Suppressor macrophage (primary cell): ENCODE results near the gene IPO4.

Experiments used
- DNase-seq, 4 experiments: peaks; one replicate each; pipeline ENCODE4 v3.0.0-alpha.2; 2020 to 2022

Gene IPO4

DNA sequence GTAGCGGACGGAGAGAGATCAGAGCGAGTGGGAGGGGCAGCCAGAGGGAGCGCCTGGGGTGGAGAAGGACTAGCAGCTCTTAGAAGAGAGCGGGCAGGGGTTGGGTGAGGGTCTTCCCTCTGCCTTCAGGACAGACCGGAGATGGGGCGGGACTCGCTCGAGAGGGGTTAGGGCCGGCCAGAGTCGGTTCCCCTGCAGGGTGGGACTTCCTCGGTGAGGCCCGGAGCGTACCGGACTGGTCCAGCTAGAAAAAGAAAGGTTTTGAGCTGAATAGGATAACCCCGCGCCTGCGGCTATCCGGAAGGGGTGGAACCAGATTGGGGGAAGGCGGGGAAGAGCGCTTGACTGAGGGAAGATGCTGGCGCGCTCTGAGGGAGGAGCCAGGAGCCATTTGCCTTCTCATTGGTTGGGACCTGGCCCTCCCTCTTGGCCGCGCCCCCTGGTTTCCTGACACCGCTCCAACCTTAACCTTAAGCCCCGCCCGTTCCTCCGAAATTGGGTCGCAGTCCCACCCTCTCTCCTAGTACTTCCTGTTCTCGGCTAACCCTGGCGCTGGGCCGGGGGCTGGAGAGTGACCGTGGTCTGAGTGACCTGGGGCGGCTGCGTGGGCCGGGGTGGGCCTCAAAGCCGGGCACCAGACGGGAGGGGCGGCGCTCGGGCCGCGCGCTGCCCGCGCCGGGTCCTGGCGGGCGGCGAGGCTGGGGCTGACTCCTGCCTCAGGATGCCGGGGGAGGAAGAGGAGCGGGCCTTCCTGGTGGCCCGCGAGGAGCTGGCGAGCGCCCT lies 41.4 kb downstream of the IPO4 start, which contains the start of gene RNF31:
TSS of gene RNF31 (plus strand) at position 521 of the 783 bp plus-strand sequence. CDS start at position 722, 201 bp downstream.
- DNase-seq: peak; percentile 98 to 99 (median 99)

DNA sequence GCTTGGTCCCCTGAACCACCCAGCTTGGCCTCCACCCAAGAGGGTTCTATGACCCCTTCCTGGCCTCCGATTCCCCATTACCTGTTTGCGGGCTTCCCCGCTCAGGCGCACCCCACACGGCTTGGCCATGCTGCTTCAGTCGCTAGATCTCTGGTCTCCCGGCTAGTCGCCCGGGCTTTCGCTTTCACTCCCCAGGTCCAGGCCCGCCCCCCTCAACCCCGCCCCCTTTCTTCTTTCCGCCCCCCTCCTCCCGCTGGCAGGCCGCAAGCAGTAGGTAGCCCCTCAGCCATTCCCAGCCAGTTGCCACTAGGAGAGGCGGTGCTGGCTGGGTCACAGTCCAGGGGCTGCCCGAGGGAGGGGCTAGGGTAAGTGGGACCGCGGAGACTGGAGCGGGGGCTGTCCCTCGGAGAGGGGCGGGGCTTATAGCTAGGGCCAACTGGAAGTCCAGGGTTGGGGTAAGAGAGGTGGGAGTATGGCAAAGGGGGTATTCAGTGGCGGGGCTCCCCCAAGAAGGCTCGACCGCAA lies 42.1 kb downstream of the IPO4 start, which contains the start of gene PSME2:
TSS of gene PSME2 (minus strand) at position 158 of the 525 bp plus-strand sequence. CDS start at position 129, 29 bp downstream.
- peak; percentile 95 to 98 (median 97) for DNase-seq

DNA sequence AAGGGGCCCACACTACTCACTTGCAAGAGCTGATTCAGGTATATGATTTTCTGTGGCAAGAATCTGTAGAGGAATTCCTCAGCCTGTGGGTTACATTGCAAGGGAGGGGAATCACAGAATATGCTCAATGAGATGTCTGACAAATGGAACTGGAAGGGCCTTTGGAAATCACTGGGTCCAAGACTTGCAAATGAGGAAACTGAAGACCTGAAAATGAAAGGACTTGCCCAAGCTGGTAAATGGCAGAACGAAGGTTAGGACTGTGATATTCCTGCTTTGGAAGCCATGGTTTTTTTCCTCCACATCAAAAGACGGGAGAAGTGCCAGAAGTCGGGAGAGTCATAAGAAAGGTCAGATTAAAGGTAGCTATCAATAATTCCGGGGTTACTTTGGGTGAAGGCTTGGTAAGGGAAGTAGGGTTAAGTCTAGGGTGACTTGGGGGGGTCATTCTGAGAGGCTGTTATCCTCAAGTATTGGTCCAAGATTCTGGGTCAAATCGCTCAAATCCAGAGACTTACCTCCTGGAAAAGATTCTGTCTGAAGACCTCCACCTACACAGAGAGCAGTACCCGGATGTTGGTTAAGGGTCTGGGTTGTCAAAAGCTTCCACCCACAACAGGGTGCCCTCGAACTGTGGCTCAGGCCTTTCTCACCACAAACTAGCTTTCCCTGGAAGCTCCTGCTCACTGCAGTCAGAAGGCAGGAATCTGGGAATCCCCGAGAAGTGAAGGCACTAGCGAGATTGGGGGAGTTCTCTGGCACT lies 42.7 kb downstream of the IPO4 start:
- DNase-seq: peak; percentile 14 to 52 (median 44)

DNA sequence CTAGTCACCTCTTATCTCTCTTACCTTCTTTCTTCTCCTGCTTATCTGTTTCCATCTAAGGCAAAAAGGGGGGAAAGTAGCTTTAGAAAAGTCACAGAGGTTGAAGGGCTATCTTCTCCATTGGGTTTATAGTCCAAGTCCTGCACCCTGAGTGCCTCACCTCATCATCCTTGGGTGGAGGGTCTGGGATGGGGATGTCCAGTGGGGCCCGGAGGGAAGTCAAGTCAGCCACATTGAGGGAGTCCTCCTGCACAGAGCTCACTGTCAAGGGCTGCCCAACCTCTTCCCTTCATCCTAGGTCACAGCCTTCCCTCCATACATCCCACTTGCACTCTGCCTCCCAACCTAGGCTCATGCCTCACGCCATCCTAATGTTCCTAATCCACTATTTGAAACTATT lies 43.4 kb downstream of the IPO4 start:
- DNase-seq: no peak

DNA sequence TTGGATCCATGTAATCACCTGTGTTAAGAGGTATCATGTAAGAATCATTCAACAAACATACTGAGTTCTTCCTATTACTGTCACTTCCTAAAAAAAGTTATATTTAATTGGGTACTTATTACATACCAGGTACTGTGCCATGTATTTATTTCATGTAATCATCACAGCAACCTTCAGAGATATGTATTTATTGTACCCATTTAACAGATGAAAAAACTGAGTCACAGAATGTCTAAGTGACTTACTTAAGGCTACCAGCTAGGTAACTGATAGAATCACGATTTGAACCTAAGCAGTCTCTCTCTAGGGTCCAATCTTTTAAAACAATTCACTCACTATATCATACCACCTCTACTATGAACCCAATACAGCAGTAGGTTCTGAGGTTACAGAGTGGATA lies 44.2 kb downstream of the IPO4 start:
- DNase-seq: no peak

DNA sequence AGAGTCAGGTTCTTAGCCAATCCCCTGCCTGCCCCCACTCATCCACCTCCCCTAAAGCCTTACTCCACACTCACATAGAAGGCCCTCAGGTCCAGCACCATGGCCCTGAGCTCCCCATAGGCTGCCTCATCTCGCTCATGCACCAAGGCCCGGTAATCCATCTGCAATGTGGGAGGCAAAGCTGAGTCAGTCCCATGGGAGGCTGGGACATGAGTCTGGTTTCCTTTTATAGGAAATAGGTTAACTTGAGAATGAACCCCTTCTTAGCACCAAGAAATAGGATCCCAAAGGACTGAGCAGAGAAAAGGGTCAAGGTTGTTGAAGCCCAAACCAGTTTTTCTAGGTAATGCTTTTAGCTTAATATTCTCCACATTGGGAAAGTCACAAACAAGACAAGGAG lies 45.1 kb downstream of the IPO4 start:
- peak in 2 of 4 experiments; percentile 29 to 31 for DNase-seq

DNA sequence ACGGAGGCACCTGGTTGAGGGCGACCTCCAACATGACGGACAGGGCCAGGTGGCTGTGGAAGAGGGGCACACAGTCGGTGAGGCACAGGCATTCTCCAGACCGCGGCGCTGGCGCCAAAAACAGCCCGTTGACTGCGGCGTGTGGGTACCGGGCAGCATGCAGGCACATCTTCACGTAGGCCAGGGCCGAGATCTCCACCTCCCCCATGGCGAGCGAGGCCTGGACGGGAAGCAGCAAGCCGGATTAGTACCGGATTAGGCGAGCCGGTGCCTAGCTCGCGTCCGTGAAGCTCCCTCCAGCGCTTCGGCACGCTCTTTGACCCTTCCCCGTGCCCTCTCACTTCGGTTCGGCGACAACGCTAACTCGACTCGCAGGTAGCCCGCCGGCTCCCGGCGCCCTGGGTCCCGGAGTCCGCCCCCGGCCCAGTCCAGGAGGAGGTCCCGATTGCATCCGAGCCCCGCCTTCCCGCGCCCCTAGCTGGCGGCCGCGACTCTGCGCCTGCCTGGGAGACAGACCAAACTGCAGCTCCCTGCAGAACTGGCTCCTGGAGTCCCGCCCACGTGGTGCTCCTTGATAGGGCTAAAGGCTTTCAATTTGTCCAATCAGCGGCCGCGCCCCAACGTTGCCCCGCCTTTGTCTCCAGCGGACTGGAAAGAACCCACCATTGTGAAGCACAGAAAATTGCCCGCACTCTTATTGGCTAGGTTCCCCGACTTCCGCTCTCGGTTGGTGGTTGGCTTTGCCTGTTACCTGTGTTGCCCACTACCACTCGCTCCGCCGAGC lies 47.3 kb downstream of the IPO4 start, which contains the start of gene EMC9:
TSS of gene EMC9 (minus strand) at position 495 of the 784 bp plus-strand sequence. CDS start at position 208, 287 bp downstream.
- DNase-seq: peak; percentile 100

DNA sequence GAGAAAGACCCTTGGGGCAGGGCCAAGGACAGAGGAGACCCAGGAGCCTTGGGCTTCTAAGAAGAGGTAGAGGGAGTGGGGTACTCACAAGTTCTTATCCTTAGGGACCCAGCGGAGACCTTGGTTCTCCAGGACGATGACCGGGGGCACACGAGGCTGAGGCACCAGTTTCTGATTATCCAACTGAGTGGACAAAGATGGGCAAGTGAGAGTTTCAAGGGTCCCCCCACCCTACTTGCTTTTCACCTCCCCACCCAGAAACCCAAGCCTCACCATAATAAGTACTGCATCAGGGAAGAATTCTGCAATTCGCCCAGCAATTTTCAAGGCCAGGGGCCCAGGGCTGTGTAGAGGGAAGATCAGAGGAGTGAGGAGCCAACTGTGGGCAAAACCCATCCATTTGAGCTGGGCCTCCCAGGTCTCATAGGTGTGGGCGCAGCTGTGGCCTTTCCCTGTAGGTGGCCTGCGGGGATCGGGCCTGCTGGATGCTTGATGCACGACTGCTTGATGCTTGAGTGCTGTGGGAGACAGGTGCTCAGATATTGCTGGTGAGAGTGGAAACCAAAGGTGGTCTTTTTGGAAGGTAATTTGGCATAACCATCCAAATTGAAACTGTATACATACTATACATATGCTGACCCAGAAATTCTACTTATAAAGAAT lies 49.2 kb downstream of the IPO4 start:
- DNase-seq: no peak

DNA sequence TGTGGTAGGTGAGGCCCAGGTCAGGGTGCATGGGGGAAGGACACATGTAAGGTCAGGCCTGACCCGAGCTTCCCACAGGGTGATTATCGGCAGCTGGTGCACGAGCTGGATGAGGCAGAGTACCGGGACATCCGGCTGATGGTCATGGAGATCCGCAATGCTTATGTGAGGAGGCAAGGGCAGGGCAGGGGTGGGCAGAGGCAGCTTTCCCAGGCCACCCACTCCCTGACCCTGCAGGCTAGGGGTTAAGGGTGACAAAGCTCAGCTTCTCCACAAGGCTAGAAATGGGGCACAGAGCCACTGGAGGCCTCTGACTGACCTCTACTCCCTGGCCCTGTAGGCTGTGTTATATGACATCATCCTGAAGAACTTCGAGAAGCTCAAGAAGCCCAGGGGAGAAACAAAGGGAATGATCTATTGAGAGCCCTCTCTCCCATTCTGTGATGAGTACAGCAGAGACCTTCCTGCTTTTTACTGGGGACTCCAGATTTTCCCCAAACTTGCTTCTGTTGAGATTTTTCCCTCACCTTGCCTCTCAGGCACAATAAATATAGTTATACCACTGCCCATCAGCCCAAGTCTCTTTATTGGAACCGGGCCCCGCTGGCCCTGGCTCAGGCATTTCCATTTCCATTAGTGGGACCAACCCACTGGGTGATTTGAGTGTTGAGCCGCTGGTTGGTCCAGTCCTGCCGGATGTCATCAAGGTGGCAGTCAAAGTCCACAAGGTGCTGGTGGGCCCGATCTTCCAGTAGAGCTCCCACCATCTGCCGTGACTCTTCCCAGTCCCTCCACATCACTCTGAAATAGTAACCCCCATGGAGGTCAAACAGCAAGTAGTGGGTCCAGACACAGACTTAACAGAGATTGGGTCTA lies 50.0 kb downstream of the IPO4 start:
- DNase-seq: peak in 2 of 4 experiments; percentile 22 to 32

DNA sequence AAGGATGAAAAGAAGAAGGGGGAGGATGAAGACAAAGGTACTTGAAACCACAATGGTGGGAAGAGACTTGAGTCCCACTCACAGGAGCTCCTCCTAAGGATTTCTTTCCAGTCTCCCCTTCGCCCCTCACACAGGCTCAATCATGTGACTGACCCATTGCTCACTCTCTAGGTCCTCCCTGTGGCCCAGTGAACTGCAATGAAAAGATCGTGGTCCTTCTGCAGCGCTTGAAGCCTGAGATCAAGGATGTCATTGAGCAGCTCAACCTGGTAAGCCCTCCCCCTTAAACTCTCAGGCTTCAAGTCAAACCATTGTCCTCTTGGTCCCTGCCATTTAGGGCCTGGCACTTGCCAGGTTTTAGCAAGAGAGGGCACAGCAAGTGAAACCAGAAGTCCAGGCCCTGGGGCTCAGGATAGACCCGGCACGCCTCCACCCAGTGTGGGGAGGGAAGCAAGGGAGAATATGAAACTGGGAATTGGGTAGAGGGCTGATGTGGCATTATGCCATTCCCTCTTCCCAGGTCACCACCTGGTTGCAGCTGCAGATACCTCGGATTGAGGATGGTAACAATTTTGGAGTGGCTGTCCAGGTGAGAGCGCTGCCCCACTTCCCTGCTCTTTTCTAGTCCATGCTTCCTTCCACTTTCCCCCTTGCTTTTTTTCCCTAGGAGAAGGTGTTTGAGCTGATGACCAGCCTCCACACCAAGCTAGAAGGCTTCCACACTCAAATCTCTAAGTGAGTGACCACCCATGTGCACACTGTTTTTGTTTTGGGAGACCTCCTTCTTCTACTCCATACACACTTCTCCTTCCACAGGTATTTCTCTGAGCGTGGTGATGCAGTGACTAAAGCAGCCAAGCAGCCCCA lies 50.9 kb downstream of the IPO4 start:
- no peak for DNase-seq

DNA sequence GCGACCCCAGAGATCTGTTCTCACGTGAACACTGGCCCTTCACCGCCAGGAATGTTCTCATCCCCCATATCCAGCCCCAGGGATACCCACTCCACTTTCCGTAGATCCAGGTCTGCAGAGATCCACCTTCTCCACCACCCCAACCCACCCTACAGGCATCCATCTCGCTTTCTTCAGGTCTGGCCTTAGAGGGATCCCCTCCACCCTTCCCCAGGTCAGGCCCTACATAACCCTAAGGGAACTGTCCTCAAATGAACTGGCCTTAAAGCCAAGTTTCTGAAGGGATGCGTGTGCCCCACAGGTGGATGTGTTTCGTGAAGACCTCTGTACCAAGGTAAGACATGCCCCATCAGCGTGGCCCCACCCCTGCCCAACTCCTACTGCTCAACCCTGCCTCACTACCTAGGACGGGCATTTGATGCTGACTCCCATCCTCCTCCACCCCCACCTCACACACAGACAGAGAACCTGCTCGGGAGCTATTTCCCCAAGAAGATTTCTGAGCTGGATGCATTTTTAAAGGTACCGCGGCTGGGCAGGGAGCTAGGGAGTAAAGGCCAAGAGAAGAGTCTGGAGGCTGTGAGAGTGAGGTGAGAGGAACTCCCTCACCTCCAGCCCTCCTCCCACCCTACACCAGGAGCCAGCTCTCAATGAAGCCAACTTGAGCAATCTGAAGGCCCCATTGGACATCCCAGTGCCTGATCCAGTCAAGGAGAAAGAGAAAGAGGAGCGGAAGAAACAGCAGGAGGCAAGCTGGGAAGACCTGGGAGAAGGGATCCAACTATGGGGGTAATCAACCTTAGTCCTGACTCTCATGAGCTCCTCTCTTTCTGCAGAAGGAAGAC lies 51.7 kb downstream of the IPO4 start:
- no peak for DNase-seq

DNA sequence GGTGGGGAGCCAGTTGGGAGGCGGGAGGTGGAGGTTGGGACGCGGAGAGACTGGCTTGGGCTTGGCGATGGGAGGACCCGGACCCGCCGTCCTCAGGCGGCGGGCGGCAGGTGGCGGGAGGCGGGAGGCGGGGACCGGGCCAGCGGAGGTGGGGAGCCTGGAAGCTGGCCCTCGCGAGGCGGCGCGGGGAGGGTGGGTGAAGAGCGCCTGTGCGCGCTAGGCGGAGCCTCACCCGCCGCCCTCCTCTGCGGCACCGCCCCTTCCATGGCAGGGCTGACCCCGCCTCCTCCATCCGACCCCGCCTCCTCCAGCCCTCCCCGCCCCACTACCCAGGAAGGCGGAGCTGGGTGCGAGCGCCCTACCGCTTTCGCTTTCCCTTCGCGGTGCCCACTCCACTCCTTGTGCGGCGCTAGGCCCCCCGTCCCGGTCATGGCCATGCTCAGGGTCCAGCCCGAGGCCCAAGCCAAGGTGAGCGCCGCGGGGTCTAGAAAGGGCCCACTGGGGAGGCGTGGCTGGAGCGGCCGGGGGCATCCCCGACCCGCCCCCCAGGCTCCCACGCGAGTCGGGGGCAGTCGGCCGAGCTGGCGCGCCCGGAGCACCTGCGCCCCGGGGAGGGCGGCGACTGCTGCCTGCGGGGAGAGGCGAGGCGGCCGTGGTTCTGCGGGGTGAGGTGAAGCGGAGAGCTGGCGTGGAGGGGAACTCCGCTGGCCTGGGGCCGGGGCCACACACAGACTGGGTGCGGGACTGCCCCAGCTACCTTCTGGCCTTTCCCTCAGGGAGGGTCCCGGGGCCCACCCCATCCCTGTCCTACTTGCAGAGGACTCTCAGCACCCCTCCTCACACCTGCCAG lies 52.6 kb downstream of the IPO4 start, which contains the start of gene PSME1:
TSS of gene PSME1 (plus strand) at position 361 of the 850 bp plus-strand sequence. CDS start at position 430, 69 bp downstream.
- peak; percentile 93 to 97 (median 95) for DNase-seq

DNA sequence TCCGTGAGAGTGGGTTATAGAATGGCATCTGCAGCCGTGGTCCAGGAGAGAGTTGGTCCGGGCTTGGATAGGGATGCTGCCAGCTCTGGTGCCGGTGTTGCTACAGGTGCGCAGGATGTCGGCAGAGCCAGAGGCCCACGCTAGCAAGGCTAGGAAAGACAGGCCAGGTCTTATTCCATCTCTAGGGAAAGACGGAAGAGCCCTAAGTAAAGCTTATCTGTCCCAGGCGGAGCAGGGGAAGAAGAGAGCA lies 53.1 kb downstream of the IPO4 start:
- no peak for DNase-seq

DNA sequence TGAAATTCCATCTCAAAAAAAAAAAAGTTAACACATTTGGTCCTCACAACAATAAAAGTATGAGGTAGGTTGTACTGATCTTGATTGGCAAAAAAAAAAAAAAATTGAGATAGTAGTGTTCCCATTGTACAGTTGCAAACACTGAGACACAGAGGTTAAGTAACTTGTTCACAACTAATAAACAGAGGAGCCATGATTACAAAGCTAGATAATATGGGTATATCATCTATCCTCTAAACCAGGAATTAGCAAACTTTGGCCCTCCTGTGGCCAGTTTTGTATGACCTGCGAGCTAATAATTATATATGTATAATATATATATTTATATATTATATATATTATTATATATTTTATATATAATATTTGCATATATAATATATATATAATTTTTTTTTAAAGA lies 54.9 kb downstream of the IPO4 start:
- DNase-seq: no peak

DNA sequence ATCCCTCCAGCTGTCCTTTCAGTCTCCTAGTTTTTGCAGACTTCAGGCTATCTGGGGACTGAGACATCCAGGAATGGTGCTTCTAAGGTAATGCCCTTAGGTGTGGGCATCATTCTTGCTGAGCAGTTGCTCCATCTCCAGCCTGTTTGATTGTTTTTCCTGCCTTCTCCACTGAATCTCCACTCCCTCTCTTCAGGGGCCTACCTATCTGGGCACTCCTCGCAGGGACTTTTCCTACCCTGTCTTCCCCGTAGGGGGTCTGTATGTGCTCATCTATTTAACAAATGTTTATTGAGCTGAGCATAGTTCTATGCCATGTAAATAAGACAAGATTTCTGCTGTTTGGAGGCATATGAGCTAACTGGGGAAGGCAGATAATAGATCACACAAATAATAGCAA lies 55.6 kb downstream of the IPO4 start:
- no peak for DNase-seq

DNA sequence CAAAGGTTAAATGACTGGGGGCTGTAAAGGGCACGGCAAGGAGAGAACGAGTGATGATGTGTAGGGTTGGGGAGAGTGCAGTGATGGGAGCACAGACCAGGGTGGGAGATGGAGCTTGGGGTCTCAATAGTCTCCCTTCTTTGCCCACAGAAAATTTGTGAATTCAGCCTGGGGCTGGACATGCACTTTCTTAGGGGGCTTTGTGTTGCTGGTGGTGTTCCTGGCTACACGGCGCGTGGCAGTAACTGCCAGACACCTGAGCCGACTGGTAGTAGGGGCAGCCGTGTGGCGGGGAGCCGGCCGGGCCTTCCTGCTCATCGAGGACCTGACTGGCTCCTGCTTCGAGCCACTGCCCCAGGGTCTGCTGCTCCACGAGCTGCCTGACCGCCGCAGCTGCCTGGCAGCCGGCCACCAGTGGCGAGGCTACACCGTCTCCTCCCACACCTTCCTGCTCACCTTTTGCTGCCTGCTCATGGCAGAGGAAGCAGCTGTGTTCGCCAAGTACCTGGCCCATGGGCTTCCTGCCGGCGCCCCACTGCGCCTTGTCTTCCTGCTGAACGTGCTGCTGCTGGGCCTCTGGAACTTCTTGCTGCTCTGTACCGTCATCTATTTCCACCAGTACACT lies 56.4 kb downstream of the IPO4 start:
- DNase-seq: no peak

DNA sequence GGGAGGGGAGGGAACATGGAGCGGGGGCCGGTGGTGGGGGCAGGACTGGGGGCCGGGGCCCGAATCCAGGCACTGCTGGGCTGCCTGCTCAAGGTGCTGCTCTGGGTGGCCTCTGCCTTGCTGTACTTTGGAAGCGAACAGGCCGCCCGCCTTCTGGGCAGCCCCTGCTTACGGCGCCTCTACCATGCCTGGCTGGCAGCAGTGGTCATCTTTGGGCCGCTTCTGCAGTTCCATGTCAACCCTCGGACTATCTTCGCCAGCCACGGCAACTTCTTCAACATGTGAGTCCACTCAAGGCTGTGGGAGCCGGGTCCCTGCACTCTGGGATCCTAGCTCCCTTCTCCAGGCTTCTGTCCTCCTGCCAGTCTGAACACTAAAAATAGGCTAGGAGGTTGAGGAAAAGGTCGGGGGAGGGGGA lies 57.1 kb downstream of the IPO4 start:
- DNase-seq: no peak
